Heart left ventricle (tissue), 16 donors: ENCODE data around the gene MGMT. TPM values are rescaled to one million over a fixed set of nuclear protein-coding genes. Genes with fewer than 3 reads are reported as not detected.

ENCODE experiments used
- ATAC-seq, 4 donors: fragments of 200-7000 bp; cut with Tn5 transposase; one replicate each; pipeline ENCODE4 v1.9.1; 2020 to 2022; ENCODE audit warnings: moderate library complexity in 4 of 4, mild to moderate bottlenecking in 3 of 4, moderate number of reproducible peaks in 1 of 4
- DNase-seq, 5 donors: peaks; one replicate each; pipeline ENCODE4 v3.0.0-alpha.2; 2020
- H3K27ac ChIP-seq, 12 donors: fragments of 200-600 bp; sonication (generic) in 4 of 12; one replicate each; pipeline versions ENCODE4 v1.5.0 to v1.8.0; 2016 to 2022; ENCODE audit warnings: mild to moderate bottlenecking in 2 of 12
- H3K27me3 ChIP-seq, 9 donors: fragments of 200-600 bp; sonication (generic) in 2 of 9; one replicate each; pipeline versions ENCODE4 v1.5.1 to v1.8.0; 2016 to 2022; ENCODE audit warnings: mild to moderate bottlenecking in 3 of 9
- H3K36me3 ChIP-seq, 9 donors: fragments of 200-600 bp; sonication (generic) in 2 of 9; one replicate each; pipeline versions ENCODE4 v1.5.0 to v1.8.0; 2018 to 2022; ENCODE audit warnings: mild to moderate bottlenecking in 2 of 9
- H3K4me1 ChIP-seq, 12 donors: fragments of 200-600 bp; sonication (generic) in 4 of 12; one replicate each; pipeline versions ENCODE4 v1.5.0 to v1.8.0; 2016 to 2022; ENCODE audit warnings: mild to moderate bottlenecking in 3 of 12
- H3K4me3 ChIP-seq, 12 donors: fragments of 200-600 bp; sonication (generic) in 4 of 12; one replicate each; pipeline versions ENCODE4 v1.5.0 to v1.8.0; 2017 to 2022; ENCODE audit warnings: mild to moderate bottlenecking in 9 of 12, moderate library complexity in 4 of 12
- H3K9me3 ChIP-seq, 12 donors: fragments of 200-600 bp; sonication (generic) in 4 of 12; one replicate each; pipeline versions ENCODE4 v1.5.0 to v1.8.0; 2016 to 2022; ENCODE audit warnings: mild to moderate bottlenecking in 1 of 12
- CTCF ChIP-seq, 12 donors: fragments of 200-600 bp; sonication (generic) in 4 of 12; IDR thresholded peaks; one replicate each; pipeline versions ENCODE4 v1.5.0 to v1.8.0; 2018 to 2022; ENCODE audit warnings: antibody characterized with exemption in 12 of 12, mild to moderate bottlenecking in 5 of 12
- POLR2A ChIP-seq, 2 donors: fragments of 450-650 bp; IDR thresholded peaks; one replicate each; pipeline ENCODE4 v1.6.1; 2017; ENCODE audit warnings: antibody characterized with exemption in 2 of 2, mild to moderate bottlenecking in 2 of 2, moderate library complexity in 2 of 2
- WGBS, 4 donors: extraction: QIAGEN DNeasy Blood & Tissue Kit in 2 of 4; methylation state at CpG; one replicate each; pipeline versions ENCODE4 v1.1.5 to v1.1.7; 2013 to 2018; 5-methylcytosine and 5-hydroxymethylcytosine counted together
- intact Hi-C, 10 donors: fragments of 100-400 bp; cut with DNase I; formaldehyde crosslinking; loops; one replicate each; pipeline versions ENCODE4 v1.11.1 to v1.14.2; 2022
- polyA plus RNA-seq, 2 donors: library from polyadenylated mRNA; stranded (reverse); fragments of 200-250 nt; gene quantifications; one replicate each; pipeline ENCODE4 v1.2.3, GENCODE V29; 2013
- total RNA-seq, 9 donors: library from RNA; depleted of rRNA in 2 of 9; stranded (reverse); fragments of >200 nt in 2 of 9; fragmentation: NEBNext Ultra II Directional in 3 of 9; extraction: Animal tissue kit (Norgen Biotek cat#: 25700) in 3 of 9; gene quantifications; one replicate each; pipeline versions ENCODE4 v1.1.0 to v1.2.4, GENCODE V29; 2016 to 2023
- donor health status: ischemic (EF 13 %, LVEDD 7.1; RV severe dilation, severe dysfunction).
- donor health status: healthy with polysubstance abuse.
- donor health status: DM: no; HTN: yes; CAD: no.
- donor health status: DM: no; HTN: no; CAD: no.
- donor health status: ischemic (EF 25% LVEDD 6.9; RV normal size, moderate dysfunction).
- donor health status: ischemic (EF 25% LVEDD 5.7; RV mildly dilated, moderate dysfunction).
- donor health status: healthy.
- donor health status: DM: yes; HTN: yes; CAD: no.
- donor health status: ischemic (EF 35%, LVEDD 5.7; RV mildly dilated, moderate dysfunction).
- donor health status: nonischemic (EF 11% LVEDD 7.7; RV severe dilation, severe dysfunction).
- donor health status: DM: yes; HTN: yes; CAD: no.
- donor health status: PGD.
- donor health status: ischemic (EF 29% LVEDD 5.4; RV normal size, mild dysfunction).
- donor health status: nonischemic (EF 23%, LVEDD 6.1; RV moderate dilation, normal function).

Gene MGMT
- total and polyA plus RNA-seq, 11 donors = 6.2 to 25.3 (median 11.6) TPM

- H3K4me1 ChIP-seq = peaks cover 0 to 17% (median 7%) of the 10 kb centered on the region in 12 donors
- H3K27me3 ChIP-seq = no peaks in the 10 kb centered on the region
- intact Hi-C loops = no loop called here
- H3K4me3 ChIP-seq = no peak overlapping the region
- H3K9me3 ChIP-seq = no peaks in the 10 kb centered on the region
- peaks cover 0 to 8% (median 2%) of the 10 kb centered on the region in 9 donors for H3K36me3 ChIP-seq
- no peak overlapping the region for H3K27ac ChIP-seq
- DNase-seq = peak in 1 of 5 donors; percentile 30
- ATAC-seq = no peak
- TF ChIP-seq POLR2A (IDR thresholded peaks at IDR 0.05) (no peak), CTCF (IDR thresholded peaks at IDR 0.05) (no peak)
- WGBS, 4 donors = 92 to 98% (median 97%) methylated on average over 15 to 21 of the region's 21 CpGs
Observed at GRCh38 chr10:129541748-129542487, 74.9 kb downstream of the MGMT start.

- Histone ChIP-seq H3K4me3 (no peak overlapping the region), H3K4me1 (peaks cover 0 to 22% (median 10%) of the 10 kb centered on the region in 12 donors), H3K27me3 (no peaks in the 10 kb centered on the region), H3K9me3 (no peaks in the 10 kb centered on the region), H3K27ac (no peak overlapping the region), H3K36me3 (peaks cover 0 to 1% (median 0%) of the 10 kb centered on the region in 9 donors)
- DNase-seq = no peak
- intact Hi-C loops = no loop called here
- no peak for ATAC-seq
- TF ChIP-seq POLR2A (IDR thresholded peaks at IDR 0.05) = no peak
- no peak for TF ChIP-seq CTCF (IDR thresholded peaks at IDR 0.05)
- 96 to 99% (median 97%) methylated on average over 10 of the region's 10 CpGs for WGBS, 4 donors
Observed at GRCh38 chr10:129542589-129542988, 75.5 kb downstream of the MGMT start.

GRCh38 chr10:129544205-129545202 lies 77.5 kb downstream of the MGMT start:
- DNase-seq = peak in 2 of 5 donors; percentile 33 to 43
- no peaks in the 10 kb centered on the region for H3K36me3 ChIP-seq
- intact Hi-C loops = no loop called here
- WGBS, 4 donors = 78 to 87% (median 86%) methylated on average over 18 to 23 of the region's 23 CpGs
- H3K27me3 ChIP-seq = no peaks in the 10 kb centered on the region
- H3K27ac ChIP-seq = peak overlapping the region in 7 of 12 donors; percentile 8 to 67 (median 50)
- TF ChIP-seq CTCF (IDR thresholded peaks at IDR 0.05) = no peak
- no peak for TF ChIP-seq POLR2A (IDR thresholded peaks at IDR 0.05)
- peaks cover 0 to 25% (median 12%) of the 10 kb centered on the region in 12 donors for H3K4me1 ChIP-seq
- no peak overlapping the region for H3K4me3 ChIP-seq
- H3K9me3 ChIP-seq = no peaks in the 10 kb centered on the region
- peak in 3 of 4 donors; percentile 39 to 64 (median 62) for ATAC-seq

GRCh38 chr10:129545261-129545660 lies 78.2 kb downstream of the MGMT start:
- WGBS, 4 donors = 90 to 98% (median 97%) methylated on average over 8 of the region's 8 CpGs
- ATAC-seq (no peak), DNase-seq (no peak)
- Histone ChIP-seq H3K4me3 (no peak overlapping the region), H3K27me3 (no peaks in the 10 kb centered on the region), H3K4me1 (peaks cover 0 to 25% (median 12%) of the 10 kb centered on the region in 12 donors), H3K27ac (no peak overlapping the region), H3K36me3 (no peaks in the 10 kb centered on the region), H3K9me3 (no peaks in the 10 kb centered on the region)
- TF ChIP-seq POLR2A (IDR thresholded peaks at IDR 0.05) (no peak), CTCF (IDR thresholded peaks at IDR 0.05) (no peak)
- intact Hi-C loops = no loop called here
